OCI-LY7 (cell line): ENCODE data around the gene DCUN1D5. TPM values are rescaled to one million over a fixed set of nuclear protein-coding genes. Genes with fewer than 3 reads are reported as not detected.
A peak's percentile ranks its signal among the peaks of the same experiment; 100 is the strongest.

ENCODE experiments used
- BruUV-seq: library from RNA; stranded (reverse); fragments of 400-500 nt; replicated peaks from 2 replicates; lab custom pipeline; 2021; lab: Mats Ljungman, UMichigan
- CTCF ChIA-PET: fragments of 300-600 bp; sonication (Branson Sonifier 250); formaldehyde crosslinking; loops from one replicate; lab custom pipeline; 2022; ENCODE audit warnings: antibody characterized with exemption; ENCODE audit not compliant: unreplicated experiment; lab: Charles Lee
- POLR2A ChIA-PET: fragments of 300-600 bp; sonication (Branson Sonifier 250); formaldehyde crosslinking; loops from one replicate; lab custom pipeline; 2022; ENCODE audit warnings: antibody characterized with exemption; lab: Charles Lee
- DNase-seq: peaks from one replicate; pipeline ENCODE4 v3.0.0-alpha.2; 2015; ENCODE audit warnings: low spot score
- H2AFZ ChIP-seq: fragments of 200-600 bp; sonication (generic), shearing (Covaris generic); 2 replicates; pipeline ENCODE4 v1.6.1; 2014; ENCODE audit warnings: mild to moderate bottlenecking, antibody characterized with exemption, low read length, moderate library complexity
- H3K27ac ChIP-seq: fragments of 200-600 bp; sonication (generic); 2 replicates; pipeline ENCODE4 v1.5.1; 2014; ENCODE audit warnings: mixed run types, low read depth, mild to moderate bottlenecking, moderate library complexity, low read length, inconsistent platforms; ENCODE audit not compliant: poor library complexity, severe bottlenecking
- H3K36me3 ChIP-seq: fragments of 200-600 bp; sonication (generic); 2 replicates; pipeline ENCODE4 v1.6.1; 2014; ENCODE audit warnings: mild to moderate bottlenecking, antibody characterized with exemption, low read length, moderate library complexity, mixed read lengths; ENCODE audit not compliant: insufficient read depth
- H3K4me1 ChIP-seq: fragments of 200-600 bp; sonication (generic); 2 replicates; pipeline ENCODE4 v1.5.1; 2014; ENCODE audit warnings: mild to moderate bottlenecking, low read length; ENCODE audit not compliant: insufficient read depth, poor library complexity, severe bottlenecking
- H3K4me2 ChIP-seq: fragments of 200-600 bp; sonication (generic); 2 replicates; pipeline ENCODE4 v1.6.1; 2014; ENCODE audit warnings: mild to moderate bottlenecking, low read length
- H3K4me3 ChIP-seq: fragments of 200-600 bp; sonication (generic); 2 replicates; pipeline ENCODE4 v1.5.1; 2014; ENCODE audit warnings: mild to moderate bottlenecking, low read depth, low read length; ENCODE audit not compliant: poor library complexity, severe bottlenecking
- H3K79me2 ChIP-seq: fragments of 200-600 bp; sonication (generic); 2 replicates; pipeline ENCODE4 v1.6.1; 2016; ENCODE audit warnings: low read depth, mild to moderate bottlenecking, low read length, moderate library complexity, mixed read lengths; ENCODE audit not compliant: insufficient read depth
- H3K9me2 ChIP-seq: fragments of 200-600 bp; sonication (generic); 2 replicates; pipeline ENCODE4 v1.6.1; 2016; ENCODE audit warnings: mild to moderate bottlenecking, low read length, mixed read lengths; ENCODE audit not compliant: insufficient read depth
- H3K9me3 ChIP-seq: fragments of 200-600 bp; sonication (generic); 2 replicates; pipeline ENCODE4 v1.6.1; 2014; ENCODE audit warnings: mild to moderate bottlenecking, mixed run types, low read length, mixed read lengths
- H4K20me1 ChIP-seq: fragments of 200-600 bp; sonication (generic); 2 replicates; pipeline ENCODE4 v1.6.1; 2014; ENCODE audit warnings: mild to moderate bottlenecking, antibody characterized with exemption, low read length, moderate library complexity, mixed read lengths; ENCODE audit not compliant: insufficient read depth
- EZH2phosphoT487 ChIP-seq: fragments of 200-600 bp; sonication (generic); IDR thresholded peaks from 2 replicates; pipeline ENCODE4 v1.6.1; 2018; ENCODE audit warnings: low read depth, borderline replicate concordance, mild to moderate bottlenecking, mixed run types, antibody characterized with exemption, low read length, moderate library complexity, mixed read lengths
- intact Hi-C: fragments of 100-400 bp; cut with micrococcal nuclease; formaldehyde crosslinking; loops from one replicate; pipeline ENCODE4 v1.10.0; 2022; ENCODE audit not compliant: unreplicated experiment
- total RNA-seq, 2 experiments: library from RNA; depleted of rRNA in 1 of 2; stranded (reverse); fragments of >200 nt in 1 of 2; shearing (Covaris generic) in 1 of 2; gene quantifications; 2 replicates each; pipeline ENCODE4 v1.2.3, GENCODE V29; 2014 to 2022
- TF ChIP-seq, protein P1 (sequence below): fragments of 200-600 bp; sonication (generic); conservative IDR thresholded peaks from 2 replicates; pipeline ENCODE4 v1.5.1; 2014; ENCODE audit warnings: mild to moderate bottlenecking, antibody characterized with exemption, low read length, moderate library complexity, mixed read lengths

Gene DCUN1D5
- total RNA-seq, 2 experiments from 2014 or later, result 46.4 to 70.4 TPM

DNA sequence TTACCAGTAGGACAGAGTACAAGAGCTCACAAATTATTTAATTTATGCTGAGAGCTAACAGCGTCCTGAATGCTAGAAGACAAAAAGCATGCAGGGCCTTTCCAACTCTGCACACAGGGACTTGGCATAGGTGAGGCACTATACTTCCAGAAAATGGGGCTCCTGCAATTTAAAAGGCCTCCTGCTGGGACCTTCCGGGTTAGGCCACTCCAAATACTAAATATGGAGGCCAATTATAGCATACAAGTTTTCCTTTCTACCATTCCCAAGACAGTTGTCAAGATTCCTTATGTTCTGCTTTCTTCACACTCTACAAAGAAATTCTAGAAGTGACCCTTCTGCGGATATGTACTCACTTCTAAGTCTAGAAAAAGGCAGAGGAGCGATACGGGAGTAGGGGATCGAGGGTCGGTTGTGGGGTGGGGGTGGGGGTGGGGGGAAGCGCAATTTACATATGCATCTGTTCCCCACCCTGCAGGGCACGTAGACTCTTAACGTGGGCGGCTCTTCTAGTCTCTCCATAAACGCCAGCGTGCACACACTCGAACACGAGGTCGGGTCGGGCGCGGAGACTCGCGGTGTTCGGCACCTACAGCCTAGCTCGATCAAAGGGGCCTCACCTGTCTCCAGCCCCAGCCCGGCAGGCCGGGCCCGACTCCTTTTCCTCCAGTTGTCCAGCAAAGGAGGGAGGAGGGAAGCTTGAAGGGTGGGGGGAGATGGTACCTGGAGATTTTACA, 728 bp downstream of the DCUN1D5 start:
- H3K27ac ChIP-seq, result peak overlapping the region; percentile 55
- intact Hi-C loops, result loop anchor here (2.0 kb wide), 1 partner anchor 18 kb away; the partner anchor contains the start of gene DYNC2H1

DNA sequence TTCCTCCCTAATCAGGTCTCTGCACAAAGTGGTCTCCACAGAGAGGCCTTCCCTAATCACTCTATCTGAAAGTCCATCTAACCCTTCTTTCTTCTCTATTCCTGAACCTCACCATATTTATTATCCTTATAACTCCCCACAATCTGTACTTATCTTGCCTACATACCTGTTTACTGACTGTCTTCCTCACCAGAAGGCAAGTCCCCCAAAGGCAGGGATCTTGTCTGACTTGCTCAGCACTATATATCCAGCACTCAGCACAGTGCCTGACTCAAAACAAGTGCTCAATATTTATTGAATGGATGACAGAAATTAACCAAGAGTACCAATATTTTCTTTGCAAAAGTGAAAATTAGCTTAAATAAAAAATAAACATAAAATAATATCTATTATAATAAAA, 5.5 kb downstream of the DCUN1D5 start:
- POLR2A ChIA-PET, result interaction anchor here (0.6 to 1.6 kb wide), 2 partner anchors 23 to 45 kb away, joined by 3 to 4 read pairs; partner anchors contain the start of gene DYNC2H1
- BruUV-seq, result no TSS peak
- peaks cover 16% of the 10 kb centered on the region; the same call in 1 of the 2 replicates for H4K20me1 ChIP-seq
- H3K9me3 ChIP-seq, result no peaks in the 10 kb centered on the region
- no peak overlapping the region for H3K27ac ChIP-seq
- CTCF ChIA-PET, result no interaction called here
- intact Hi-C loops, result no loop called here
- TF ChIP-seq, protein P1, sequence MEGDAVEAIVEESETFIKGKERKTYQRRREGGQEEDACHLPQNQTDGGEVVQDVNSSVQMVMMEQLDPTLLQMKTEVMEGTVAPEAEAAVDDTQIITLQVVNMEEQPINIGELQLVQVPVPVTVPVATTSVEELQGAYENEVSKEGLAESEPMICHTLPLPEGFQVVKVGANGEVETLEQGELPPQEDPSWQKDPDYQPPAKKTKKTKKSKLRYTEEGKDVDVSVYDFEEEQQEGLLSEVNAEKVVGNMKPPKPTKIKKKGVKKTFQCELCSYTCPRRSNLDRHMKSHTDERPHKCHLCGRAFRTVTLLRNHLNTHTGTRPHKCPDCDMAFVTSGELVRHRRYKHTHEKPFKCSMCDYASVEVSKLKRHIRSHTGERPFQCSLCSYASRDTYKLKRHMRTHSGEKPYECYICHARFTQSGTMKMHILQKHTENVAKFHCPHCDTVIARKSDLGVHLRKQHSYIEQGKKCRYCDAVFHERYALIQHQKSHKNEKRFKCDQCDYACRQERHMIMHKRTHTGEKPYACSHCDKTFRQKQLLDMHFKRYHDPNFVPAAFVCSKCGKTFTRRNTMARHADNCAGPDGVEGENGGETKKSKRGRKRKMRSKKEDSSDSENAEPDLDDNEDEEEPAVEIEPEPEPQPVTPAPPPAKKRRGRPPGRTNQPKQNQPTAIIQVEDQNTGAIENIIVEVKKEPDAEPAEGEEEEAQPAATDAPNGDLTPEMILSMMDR, result no peak
- TF ChIP-seq EZH2phosphoT487, result no peak
- H3K4me2 ChIP-seq, result no peak overlapping the region
- no peak for DNase-seq
- peaks cover 76% of the 10 kb centered on the region for H3K36me3 ChIP-seq
- peaks cover 98% of the 10 kb centered on the region for H3K79me2 ChIP-seq
- H3K4me3 ChIP-seq, result no peak overlapping the region
- H2AFZ ChIP-seq, result no peak overlapping the region
- H3K9me2 ChIP-seq, result no peaks in the 10 kb centered on the region
- peaks cover 25% of the 10 kb centered on the region for H3K4me1 ChIP-seq

More for the DNA sequence above, 728 bp downstream of the DCUN1D5 start:
- TF ChIP-seq, protein P1, result no peak
- TF ChIP-seq EZH2phosphoT487, result no peak
- BruUV-seq, result no TSS peak
- ChIA-PET POLR2A (interaction anchor here (0.5 to 2.7 kb wide), 9 partner anchors 8 to 1308 kb away, joined by 3 to 35 read pairs (median 5); partner anchors contain the start of gene DYNC2H1), CTCF (interaction anchor here (0.6 to 1.2 kb wide), 2 partner anchors 18 to 21 kb away, joined by 3 to 5 read pairs; partner anchors contain the start of gene DYNC2H1)
- peaks cover 30% of the 10 kb centered on the region for H3K36me3 ChIP-seq
- no peaks in the 10 kb centered on the region for H3K9me2 ChIP-seq
- peak overlapping the region; percentile 75 for H2AFZ ChIP-seq
- H3K9me3 ChIP-seq, result no peaks in the 10 kb centered on the region
- peaks cover 30% of the 10 kb centered on the region for H3K4me1 ChIP-seq
- peaks cover 54% of the 10 kb centered on the region for H3K79me2 ChIP-seq
- H3K4me3 ChIP-seq, result peak overlapping the region; percentile 95
- peak; percentile 72 for DNase-seq
- H3K4me2 ChIP-seq, result peak overlapping the region; percentile 84
- H4K20me1 ChIP-seq, result peaks cover 13% of the 10 kb centered on the region; the same call in 1 of the 2 replicates
